ENCODE measurements around the gene GTSF1L. TPM values are rescaled to one million over a fixed set of nuclear protein-coding genes. Genes with fewer than 3 reads are reported as not detected.

GTSF1L gene
- total and polyA plus RNA-seq, 2 of the 4 experiments (the other 2 are of a cell fraction): not detected

GRCh38 chr20:43721097-43721428, 5.7 kb downstream of the GTSF1L start:
- no peak overlapping the region for H3K4ac ChIP-seq (ENCODE audit: low read depth, low read length)
- DNase-seq: no peak
- no peaks in the 10 kb centered on the region for H3K79me1 ChIP-seq (ENCODE audit: low read depth in 1 of 2, low read length in 2 of 2)
- H4K91ac ChIP-seq (ENCODE audit: insufficient read depth, low read depth, low read length): no peak overlapping the region
- no peaks in the 10 kb centered on the region for H4K20me1 ChIP-seq (ENCODE audit: insufficient read depth, low read length)
- H2BK20ac ChIP-seq (ENCODE audit: low read depth, low read length): no peak overlapping the region
- H3K4me3 ChIP-seq (ENCODE audit: insufficient read depth, low read depth, low read length): no peak overlapping the region
- no peak overlapping the region for H2AK5ac ChIP-seq (ENCODE audit: low read depth, low read length)
- H2BK15ac ChIP-seq (ENCODE audit: low read depth, low read length): no peak overlapping the region
- ChIA-PET POLR2A (ENCODE audit: unreplicated experiment) (no interaction called here), CTCF (no interaction called here)
- H3K36me3 ChIP-seq (ENCODE audit: control insufficient read depth, insufficient read depth, low read length): no peaks in the 10 kb centered on the region
- peaks cover 8% of the 10 kb centered on the region for H3K4me1 ChIP-seq (ENCODE audit: control insufficient read depth, insufficient read depth, low read length)
- no peak overlapping the region for H3K23ac ChIP-seq (ENCODE audit: low read depth, low read length)
- H3K27me3 ChIP-seq (ENCODE audit: control insufficient read depth, insufficient read depth, low read length): no peaks in the 10 kb centered on the region
- H2AFZ ChIP-seq (replicated peaks; ENCODE audit: low read length, poor library complexity): no peak overlapping the region
- H3K27ac ChIP-seq (ENCODE audit: insufficient read depth, low read length): no peak overlapping the region
- H3K9me1 ChIP-seq (ENCODE audit: insufficient read depth, low read length): no peaks in the 10 kb centered on the region
- in situ Hi-C loops (cut with MboI; ENCODE audit: low sequenced_read_pairs) (no loop called here), intact Hi-C loops (cut with micrococcal nuclease) (no loop called here), dilution Hi-C loops (cut with HindIII; ENCODE audit: low sequenced_read_pairs, unreplicated experiment) (no loop called here)
- no peak overlapping the region for H4K5ac ChIP-seq (ENCODE audit: low read depth, low read length)
- no peak overlapping the region for H2BK5ac ChIP-seq (ENCODE audit: low read depth, low read length, poor library complexity, severe bottlenecking)
- no CpG with 5 or more reads among the region's 2 CpGs for WGBS, 2 experiments (ENCODE audit: extremely low coverage in 2 of 2, insufficient read length in 1 of 2)
- no peak overlapping the region for H3K4me2 ChIP-seq (ENCODE audit: low read depth, low read length)
- no peak overlapping the region for H2BK120ac ChIP-seq (ENCODE audit: low read depth, low read length)
- H3K18ac ChIP-seq (ENCODE audit: low read depth, low read length): no peak overlapping the region
- H3K9me3 ChIP-seq (ENCODE audit: control insufficient read depth, insufficient read depth, low read length): peaks cover 3% of the 10 kb centered on the region
- no peak for ATAC-seq (ENCODE audit: low read depth)
- H3K56ac ChIP-seq (ENCODE audit: extremely low read depth, insufficient read depth, low read length): no peak overlapping the region
- no TSS peak for BruUV-seq (replicated peaks)
- H3K14ac ChIP-seq (replicated peaks; ENCODE audit: low read depth, low read length): no peak overlapping the region
- H3K9ac ChIP-seq (ENCODE audit: low read depth, low read length): no peak overlapping the region
- H2AK9ac ChIP-seq (replicated peaks; ENCODE audit: low read depth, low read length, poor library complexity): no peak overlapping the region
- no peak overlapping the region for H4K8ac ChIP-seq (ENCODE audit: low read depth in 2 of 2, low read length in 2 of 2)
- no peak for TF ChIP-seq CEBPB (IDR thresholded peaks at IDR 0.05; ENCODE audit: low read depth, low read length)

Data from IMR-90 (cell line).